ENCODE data around the gene TM7SF3. TPM values are rescaled to one million over a fixed set of nuclear protein-coding genes. Genes with fewer than 3 reads are reported as not detected.

Gene TM7SF3, protein sequence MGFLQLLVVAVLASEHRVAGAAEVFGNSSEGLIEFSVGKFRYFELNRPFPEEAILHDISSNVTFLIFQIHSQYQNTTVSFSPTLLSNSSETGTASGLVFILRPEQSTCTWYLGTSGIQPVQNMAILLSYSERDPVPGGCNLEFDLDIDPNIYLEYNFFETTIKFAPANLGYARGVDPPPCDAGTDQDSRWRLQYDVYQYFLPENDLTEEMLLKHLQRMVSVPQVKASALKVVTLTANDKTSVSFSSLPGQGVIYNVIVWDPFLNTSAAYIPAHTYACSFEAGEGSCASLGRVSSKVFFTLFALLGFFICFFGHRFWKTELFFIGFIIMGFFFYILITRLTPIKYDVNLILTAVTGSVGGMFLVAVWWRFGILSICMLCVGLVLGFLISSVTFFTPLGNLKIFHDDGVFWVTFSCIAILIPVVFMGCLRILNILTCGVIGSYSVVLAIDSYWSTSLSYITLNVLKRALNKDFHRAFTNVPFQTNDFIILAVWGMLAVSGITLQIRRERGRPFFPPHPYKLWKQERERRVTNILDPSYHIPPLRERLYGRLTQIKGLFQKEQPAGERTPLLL
- 79.4 and 91.0 TPM in 2 replicates for total RNA-seq

GRCh38 chr12:27014085-27014858, at the start of gene TM7SF3:
TM7SF3 (minus strand) TSS chr12:27014384; CDS start chr12:27014168, 216 bp downstream.

DNA sequence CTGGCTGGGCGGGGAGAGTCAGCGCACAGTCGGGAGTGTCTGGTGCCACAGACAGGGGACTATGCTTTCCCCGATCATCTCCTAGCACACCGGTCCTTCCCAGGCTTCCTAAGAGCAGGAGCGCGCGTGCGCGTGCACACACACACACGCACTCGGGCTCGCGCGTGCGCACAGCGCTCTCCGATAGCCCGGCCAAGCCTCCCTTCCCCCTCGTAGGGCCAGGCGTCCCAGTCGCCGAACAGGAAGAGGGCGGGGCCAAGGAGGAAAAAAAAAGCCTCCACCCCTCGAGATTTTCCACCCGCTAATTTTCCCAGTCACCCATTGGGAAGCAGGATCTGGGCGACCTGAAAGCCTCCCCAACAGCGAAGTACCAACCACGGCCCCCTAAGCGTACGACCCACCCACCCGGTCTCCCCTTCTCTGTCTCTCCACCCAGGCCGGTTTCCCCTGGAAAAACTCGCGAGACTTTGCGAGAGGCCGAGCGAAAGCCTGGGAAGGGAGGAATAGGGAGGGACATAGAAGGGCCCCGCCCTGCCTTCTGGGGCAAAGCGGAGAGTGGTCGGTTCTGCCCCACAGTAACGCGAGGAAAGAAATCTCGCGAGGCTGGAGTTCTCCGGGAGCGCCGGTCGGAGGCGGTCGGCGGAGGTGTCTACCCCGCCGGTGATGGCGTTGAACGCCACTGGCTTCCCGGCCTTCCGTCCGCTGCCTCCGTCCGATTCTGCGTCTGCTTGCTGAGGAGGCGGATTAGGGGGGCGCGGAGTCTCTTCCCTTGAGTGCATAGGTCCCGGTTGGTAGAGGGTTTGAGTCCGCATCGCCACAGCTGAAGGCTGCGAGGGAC, 76.1 kb downstream of the TM7SF3 start, which contains the start of the genes FGFR1OP2 and INTS13:
Gene FGFR1OP2, plus strand, starts transcription at position 608 of the 838 bp plus-strand sequence. CDS start 15,689 bp downstream, outside the sequence.
Gene INTS13, minus strand, starts transcription at position 119 of the 838 bp plus-strand sequence. CDS start 1,178 bp downstream, outside the sequence.

Other genes with a start within 250 kb of the TM7SF3 start
- gene ITPR2, start 181.2 kb downstream of the TM7SF3 start, total RNA-seq = 54.7 and 88.2 TPM in 2 replicates
- gene INTS13, start 76.4 kb downstream of the TM7SF3 start, total RNA-seq = 34.9 and 46.5 TPM in 2 replicates
- 57.5 and 68.0 TPM in 2 replicates for gene FGFR1OP2, start 75.9 kb downstream of the TM7SF3 start, total RNA-seq
- 44.4 and 49.2 TPM in 2 replicates for gene MED21, start 8.2 kb upstream of the TM7SF3 start, total RNA-seq
- gene C12orf71, start 68.2 kb upstream of the TM7SF3 start, total RNA-seq = not detected in 2 replicates
- gene STK38L, start 229.9 kb upstream of the TM7SF3 start, total RNA-seq = 39.4 and 63.7 TPM in 2 replicates